HG02571 (cell line): Measurements from ENCODE around the gene TGM3.

Experiments used
- ATAC-seq: cut with Tn5 transposase; IDR thresholded peaks from one replicate; pipeline ENCODE4 v1.9.1; 2021; ENCODE audit warnings: mild to moderate bottlenecking, moderate library complexity; ENCODE audit not compliant: unreplicated experiment

The TGM3 gene

DNA sequence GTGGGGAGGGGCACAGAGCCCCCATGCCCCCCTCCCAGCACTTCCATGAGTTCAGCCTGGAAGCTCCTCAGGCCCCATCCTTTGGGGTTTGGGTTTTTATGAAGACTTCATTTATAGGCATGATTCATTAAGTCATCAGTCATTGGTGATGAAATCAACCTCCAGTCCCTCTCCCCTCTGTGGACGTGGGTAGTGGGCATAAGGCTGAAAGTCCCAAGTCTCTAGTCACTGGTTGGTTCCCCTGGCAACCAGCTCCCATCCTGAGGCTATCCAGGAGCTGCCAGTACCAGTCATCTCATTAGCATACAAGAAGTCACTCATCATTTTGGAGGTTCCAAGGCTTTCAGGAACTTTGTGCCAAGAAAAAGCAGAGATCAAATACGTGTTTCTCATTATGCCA, 9.2 kb downstream of the TGM3 start:
- no peak for ATAC-seq

DNA sequence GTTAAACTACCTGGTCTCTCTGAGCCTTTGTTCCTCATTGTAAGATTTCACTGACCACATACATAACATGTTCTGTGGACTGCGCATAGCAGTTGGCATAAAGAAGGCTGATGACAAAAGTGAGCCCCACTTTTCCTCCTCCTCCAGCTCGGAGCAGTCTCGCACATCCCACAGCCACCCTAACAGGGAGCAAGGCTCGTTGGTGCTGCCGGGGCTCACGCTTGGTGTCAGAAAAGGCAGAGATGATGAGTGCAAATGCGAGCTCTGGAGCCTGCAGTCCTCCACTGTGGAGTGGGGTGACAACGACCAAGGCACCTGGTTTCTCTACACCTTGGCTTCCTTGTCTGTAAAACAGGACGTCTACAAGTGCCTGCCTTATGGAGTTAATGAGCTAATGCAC, 9.7 kb downstream of the TGM3 start:
- no peak for ATAC-seq

DNA sequence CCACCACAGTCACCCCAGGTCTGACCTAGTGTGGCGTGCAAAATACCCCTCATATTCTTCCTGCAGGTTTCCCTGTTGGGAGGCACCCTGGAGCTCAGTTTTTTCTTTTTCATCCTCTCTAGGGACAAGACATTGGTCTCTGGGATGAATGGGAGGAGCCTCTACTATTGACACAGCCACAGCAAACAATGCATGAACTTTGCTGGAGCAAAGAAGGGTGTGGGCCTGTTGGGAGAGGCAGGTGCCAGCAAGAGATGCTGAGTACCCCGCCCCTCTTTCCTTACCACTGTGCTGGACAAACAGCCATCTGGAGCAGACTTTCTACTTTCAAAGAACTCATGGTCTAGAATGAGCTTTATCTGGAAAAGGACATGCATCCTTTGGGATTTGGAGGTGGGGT, 10.1 kb downstream of the TGM3 start:
- ATAC-seq: no peak

DNA sequence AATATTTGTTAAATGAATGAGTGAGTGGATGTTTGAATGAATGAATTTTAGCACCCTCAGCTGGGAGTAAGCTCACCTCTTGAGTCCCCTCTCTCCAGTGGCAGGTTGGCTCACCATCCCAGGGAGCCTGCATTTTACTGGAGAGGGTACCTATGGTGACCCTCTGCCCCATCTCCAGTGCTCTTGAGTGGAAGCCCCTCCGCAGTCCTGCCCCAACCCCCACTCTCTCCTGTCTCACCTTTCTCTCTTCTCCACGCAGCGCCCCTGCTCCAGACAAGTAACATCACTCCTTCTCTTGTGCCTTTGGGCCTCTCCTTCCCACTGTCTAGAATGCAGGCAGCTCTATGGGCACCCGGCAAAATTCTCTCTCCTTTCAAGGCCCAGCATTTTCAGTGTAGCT, 11.3 kb downstream of the TGM3 start:
- ATAC-seq: no peak

DNA sequence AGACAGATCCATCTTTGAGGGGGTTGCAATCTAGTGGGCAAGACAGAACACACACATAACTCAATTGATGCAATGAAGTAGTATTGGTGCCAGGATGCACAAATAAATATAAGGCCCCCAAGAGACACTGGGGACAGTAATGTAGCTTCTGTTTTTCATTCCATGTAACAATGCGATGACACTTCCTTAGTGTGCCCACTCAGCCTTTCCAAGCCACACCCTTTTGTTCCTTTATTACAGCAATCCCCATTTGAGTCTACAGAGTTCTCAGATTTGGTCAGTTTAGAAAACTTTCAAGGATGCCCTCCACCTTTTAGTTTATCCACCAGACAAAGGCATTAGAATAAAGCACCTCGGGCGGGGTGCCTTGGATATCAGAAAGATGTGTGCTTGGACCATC, 15.5 kb downstream of the TGM3 start:
- ATAC-seq: no peak

DNA sequence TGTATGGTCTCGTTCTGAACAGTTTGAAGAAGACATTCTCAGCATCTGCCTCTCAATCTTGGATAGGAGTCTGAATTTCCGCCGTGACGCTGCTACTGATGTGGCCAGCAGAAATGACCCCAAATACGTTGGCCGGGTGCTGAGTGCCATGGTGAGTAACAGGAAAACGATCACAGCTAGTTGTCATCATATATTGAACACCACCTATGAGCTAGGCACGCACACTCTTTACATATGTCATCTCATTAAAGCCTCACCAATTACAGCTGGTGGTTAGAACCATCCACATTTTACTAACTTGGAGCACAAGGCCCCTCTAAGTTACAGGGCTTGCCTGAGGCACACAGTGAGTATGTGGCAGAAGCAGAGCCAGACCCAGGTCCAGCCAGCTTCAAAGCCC, 17.1 kb downstream of the TGM3 start:
- ATAC-seq: no peak

DNA sequence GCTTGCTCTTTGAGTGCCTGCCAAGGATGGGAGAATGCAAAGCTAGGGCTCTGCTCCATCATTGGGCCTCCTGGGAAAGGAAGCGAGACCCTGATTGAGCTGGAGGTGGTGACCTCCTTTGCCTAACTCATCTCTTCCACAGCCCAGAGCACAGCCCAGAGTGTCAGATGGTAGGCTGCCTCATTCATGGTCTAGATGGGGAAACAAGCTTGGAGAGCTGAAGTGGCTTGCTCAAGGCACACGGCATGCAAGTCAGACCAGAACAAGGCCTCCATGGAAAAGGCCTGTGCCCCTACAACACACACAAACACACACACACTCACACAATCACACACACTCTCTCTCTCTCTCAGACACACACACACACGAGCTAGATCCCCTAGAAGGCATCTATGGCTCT, 17.5 kb downstream of the TGM3 start:
- no peak for ATAC-seq

DNA sequence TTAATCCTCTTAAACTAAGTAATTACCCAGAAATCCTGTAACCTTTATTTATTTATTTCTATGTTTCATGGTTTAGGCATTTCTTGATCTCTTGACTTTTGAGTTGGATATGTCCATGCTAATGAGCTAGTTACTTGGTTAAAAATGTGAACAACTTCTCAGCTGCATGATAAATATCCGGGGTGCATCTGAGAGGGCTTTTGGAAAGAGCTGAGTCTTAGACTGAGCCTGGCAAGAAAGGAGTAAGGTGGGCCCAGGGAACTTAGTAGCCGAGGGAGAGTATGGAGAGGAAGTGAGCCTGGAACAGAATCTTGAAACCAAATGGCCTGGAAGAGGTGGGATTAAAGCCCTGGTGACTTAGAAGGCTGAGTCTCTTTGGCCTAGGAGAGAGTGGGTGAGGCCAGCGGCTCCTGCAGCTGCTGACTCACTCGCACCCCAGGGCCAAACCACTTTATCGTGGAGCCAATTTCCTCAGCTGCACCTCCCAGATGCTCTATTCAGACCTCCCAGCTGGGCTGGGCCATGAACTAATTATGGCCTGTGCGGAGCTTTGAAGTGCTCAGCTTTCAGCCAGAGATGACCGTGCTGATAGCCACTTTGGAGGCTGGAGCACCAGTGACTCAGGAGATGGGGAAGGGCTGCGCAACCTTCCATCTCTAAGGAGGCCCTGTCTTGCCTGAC, 19.1 kb downstream of the TGM3 start:
- no peak for ATAC-seq

DNA sequence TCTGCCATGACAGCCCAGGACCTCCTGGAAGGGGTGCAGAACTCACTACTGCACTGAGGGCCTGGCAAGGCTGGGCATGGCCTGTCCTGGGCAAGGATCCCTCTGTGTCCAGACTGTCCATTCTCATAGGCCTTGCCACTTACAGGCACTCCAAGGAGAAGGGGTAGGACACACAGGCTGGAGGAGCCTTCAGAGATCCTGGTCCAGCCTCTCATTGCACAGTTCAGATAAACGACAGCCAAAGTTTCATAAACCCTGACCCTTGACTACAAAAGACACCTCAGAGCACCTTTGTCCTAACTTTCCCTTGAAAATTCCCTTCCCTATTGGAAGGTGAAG, 19.6 kb downstream of the TGM3 start:
- no peak for ATAC-seq

DNA sequence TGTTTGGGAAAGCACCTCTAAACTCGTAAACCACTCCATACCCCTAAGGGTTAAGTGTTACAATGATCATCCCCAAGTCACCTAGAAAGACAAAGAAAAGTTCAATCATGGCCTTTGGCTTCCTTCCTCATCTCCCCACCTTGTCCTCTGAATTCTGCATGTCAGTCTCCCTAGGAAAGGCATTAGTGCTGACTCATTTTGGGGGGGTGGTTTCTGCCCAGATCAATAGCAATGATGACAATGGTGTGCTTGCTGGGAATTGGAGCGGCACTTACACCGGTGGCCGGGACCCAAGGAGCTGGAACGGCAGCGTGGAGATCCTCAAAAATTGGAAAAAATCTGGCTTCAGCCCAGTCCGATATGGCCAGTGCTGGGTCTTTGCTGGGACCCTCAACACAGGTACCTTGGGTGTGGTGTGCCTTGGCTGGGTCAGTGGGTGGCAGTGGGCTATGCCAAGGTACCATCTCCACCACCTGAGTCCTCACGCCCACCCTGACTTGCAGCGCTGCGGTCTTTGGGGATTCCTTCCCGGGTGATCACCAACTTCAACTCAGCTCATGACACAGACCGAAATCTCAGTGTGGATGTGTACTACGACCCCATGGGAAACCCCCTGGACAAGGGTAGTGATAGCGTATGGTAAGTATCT, 21.2 kb downstream of the TGM3 start:
- no peak for ATAC-seq

DNA sequence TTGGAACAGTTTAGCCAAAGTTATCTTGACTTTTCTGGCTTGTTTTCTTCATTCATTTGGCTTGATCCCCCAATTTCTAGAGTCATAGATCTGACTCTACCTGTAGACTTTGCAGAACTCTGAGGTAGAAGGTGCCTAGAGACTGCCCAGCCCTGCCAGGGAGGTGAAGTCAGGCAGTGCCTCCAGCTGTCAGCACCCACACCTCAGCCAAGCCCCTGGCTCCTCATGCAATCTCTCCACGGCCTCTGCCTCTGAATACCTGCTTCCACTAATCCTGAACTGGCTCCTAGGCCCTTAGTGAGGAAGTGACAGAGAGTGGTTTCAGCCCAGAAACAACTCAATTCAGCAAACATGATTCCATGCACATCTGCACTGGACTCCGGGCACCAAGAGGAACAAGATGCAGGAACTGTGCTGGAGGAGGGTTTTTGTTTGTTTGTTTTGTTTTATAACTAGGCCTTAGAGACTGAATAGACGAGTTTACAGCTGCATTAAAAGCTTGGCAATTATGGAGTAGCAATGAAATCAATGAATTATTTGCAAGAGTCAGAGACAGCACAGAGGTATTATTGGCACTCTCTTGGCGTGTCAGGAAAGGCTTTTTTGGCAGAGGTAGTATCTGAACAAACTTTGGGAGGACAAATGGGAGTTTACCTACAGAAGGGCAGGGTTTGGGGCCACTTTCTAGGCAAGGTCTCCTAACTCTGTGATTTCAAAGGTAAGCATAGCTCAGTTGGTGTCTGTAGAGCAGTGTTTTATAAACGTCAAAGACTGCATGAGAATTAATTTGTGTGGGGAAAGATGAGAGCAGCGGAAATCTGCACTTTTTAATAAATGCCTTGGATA, 25.2 kb downstream of the TGM3 start:
- ATAC-seq: no peak

DNA sequence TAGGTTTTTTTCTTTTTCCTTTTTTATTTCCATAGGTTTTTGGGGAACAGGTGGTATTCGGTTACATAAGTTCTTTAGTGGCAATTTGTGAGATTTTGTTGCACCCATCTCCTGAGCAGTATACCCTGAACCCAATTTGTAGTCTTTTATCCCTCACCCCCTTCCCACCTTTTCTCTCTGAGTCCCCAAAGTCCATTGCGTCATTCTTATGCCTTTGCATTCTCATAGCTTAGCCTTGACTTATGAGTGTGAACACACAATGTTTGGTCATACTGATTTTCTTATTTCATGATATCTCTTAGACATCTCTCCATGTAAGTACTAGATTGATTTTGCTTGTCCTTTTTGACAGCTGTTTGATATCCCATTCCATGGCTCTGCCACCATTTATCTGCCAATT, 27.2 kb downstream of the TGM3 start:
- ATAC-seq: no peak

DNA sequence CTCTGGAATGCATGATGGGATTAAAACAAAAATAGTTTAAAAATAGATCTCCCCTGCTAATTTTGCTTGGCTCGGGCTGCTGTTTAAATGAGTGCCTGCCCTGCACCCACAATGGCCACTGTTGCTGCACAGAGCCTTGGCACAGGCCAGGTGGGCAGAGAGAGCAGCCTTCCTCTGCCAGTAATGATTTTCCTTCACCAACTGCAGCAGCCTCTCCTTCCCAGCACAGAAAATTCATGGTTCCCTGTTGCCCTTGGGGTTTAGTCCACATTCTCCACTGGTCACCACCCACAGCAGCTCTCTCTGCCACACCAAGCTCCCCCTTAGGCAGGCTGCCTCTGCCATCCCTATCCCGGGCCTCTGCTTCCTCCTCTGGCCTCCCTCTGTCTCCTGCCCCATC, 30.2 kb downstream of the TGM3 start:
- no peak for ATAC-seq

DNA sequence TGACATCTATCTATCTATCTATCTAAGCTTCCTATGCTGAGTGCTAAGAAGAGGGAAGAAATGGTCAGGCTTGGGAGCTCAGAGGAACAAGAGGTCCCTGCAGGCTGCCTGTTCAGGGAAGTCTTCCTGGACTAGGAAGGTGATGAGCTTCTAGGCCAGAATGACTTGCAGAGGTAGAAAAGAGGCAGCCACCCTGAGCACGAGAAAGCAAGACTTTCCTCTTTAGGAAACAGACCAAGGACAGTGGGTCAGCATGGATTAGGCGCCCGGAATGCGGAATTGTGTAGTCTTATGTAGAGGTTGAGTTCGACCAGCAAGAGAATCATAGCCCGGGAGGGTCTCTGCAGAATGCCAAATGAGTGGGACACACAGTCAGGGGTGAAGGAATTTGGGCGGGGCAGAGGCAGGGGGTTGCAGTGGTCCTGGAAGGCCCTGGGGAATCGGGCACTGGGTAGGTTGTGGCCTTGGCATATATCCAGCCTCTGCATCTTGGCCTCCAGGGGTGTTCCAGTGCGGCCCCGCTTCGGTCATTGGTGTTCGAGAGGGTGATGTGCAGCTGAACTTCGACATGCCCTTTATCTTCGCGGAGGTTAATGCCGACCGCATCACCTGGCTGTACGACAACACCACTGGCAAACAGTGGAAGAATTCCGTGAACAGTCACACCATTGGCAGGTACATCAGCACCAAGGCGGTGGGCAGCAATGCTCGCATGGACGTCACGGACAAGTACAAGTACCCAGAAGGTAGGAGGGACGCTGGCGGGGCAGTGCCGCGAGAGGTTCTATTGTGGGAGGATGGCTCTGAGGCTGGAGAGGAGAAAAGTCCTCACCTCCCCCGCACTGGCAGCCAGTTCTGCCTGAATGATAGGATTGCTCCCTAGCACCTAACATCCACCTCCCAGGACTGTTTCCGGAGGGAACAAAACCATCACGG, 32.1 kb downstream of the TGM3 start:
- ATAC-seq: no peak

DNA sequence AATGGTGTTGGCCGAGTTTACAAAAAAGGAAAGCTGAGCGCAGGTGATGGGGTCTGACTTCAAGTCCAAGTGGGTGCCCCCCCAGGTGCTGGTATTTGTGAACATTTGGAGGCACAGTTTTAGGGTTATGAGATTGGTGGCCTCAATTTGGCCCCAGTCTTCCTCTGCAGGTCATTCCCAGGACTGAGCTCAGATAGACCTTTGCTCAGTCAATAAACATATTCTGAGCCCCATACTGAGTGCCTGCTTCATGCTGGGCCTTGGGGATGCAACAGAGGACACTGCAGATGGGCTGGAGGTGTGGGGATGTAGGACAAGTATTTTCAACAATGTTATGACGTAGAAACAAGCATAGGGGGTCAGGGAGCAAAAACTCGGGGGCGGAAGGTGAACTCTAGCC, 33.5 kb downstream of the TGM3 start:
- ATAC-seq: no peak

DNA sequence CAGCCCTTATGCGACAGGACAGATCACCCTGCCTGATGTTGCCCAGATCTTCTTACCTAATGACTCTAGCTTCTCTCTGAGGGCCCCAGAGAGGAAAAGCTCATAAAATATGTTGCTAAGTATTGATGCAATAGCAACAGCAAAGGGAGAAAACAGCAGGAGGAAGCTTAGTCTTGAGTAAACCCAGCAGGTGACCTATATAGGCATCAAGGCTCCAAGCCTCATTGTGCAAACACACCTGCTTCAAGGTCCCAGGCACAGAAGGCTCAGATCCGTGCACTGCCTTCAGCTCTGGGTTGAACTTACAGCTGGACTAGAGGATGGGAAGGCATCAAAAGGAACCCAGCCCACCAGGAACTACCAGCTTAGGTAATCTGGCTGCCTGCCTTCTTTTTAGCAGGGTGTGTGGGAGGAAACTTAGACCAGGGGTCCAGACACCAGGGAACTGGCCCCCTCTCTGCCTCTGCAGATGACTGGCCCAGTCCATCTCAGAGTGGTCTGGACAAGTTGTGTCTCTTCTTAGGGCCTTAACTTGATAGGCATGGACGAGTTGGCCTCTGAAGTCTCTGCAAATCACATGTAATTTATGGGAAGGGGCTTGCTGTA, 34.4 kb downstream of the TGM3 start:
- no peak for ATAC-seq

DNA sequence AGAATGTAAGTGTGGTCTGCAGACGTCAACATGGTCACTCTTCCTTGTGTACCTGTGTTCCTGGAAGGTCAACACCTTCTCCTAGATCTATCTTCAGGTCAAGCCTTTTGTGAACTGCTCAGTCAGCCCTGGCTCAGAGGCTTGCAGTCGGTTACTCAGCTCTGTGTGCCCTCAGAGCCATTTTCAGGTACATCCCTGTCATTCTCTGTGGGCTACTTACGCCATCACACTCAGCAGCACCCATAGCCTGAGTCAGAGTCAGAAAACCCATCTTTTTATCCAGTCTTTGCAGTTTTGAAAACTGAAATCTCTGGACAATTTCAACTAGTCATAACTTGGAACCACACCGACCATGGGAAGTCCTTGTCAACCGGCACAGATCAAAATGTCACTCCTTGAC, 35.3 kb downstream of the TGM3 start:
- no peak for ATAC-seq

DNA sequence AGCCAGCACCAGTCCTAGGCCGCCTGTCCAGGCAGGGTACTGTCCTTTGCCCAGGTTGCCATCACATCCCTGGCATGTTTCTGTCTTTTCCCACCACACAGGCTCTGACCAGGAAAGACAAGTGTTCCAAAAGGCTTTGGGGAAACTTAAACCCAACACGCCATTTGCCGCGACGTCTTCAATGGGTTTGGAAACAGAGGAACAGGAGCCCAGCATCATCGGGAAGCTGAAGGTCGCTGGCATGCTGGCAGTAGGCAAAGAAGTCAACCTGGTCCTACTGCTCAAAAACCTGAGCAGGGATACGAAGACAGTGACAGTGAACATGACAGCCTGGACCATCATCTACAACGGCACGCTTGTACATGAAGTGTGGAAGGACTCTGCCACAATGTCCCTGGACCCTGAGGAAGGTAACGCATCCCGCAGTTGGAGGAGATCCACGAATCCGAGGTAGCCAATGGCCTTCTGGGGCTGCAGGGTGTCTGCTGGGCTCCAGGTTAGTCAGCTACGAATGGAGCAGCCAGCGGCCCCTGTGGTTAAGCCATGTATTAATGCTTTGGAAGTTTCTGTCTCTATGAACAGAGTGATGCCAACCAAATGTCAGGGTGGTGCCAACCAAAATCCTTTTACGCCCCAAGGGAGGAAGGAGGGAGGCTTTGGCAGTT, 36.2 kb downstream of the TGM3 start:
- ATAC-seq: no peak

DNA sequence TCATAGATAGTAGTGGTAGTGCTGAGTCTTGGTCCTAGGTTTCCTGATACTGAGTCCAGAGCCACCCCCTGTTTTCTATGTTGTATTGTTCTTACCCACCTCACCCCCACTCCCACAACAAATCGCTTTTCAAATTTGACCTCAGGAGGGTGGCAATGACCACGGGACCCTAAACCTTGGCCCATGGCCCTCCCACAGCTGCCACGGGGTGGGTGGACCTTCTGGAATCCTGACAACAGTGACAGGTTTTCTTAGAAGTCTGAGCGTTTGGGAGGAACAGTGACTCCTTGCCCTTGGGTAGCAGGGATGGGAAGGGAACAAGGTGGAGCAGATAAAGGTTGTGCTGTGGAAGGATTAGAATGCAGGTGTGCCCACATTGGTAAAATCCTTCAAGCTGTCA, 36.9 kb downstream of the TGM3 start:
- ATAC-seq: no peak

DNA sequence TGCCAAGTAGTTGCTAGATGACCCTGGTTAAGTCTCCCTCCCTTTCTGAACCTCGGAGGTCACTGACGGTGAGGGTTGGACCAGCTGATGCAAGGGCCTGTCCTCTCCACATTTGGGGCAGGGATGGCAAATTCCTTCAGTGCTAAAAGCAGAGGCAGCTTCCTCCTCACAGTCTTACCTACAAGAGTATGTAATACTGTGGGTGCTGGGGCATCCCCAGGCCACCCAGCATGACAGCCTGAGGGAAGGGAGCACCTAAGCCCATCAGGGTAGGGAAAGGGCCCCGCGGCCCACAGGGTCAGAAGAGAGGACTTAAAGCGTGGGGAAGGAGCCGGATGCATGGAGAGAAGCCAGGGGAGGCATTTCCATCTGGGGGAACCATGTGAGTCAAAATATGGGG, 38.0 kb downstream of the TGM3 start:
- ATAC-seq: no peak
